Left forelimb (tissue), 1 donor: ENCODE data around the gene ATXN10.

Experiments used
- DNase-seq: peaks from one replicate; pipeline ENCODE4 v3.0.0-alpha.2; 2018; ENCODE audit warnings: low spot score

The ATXN10 gene

DNA sequence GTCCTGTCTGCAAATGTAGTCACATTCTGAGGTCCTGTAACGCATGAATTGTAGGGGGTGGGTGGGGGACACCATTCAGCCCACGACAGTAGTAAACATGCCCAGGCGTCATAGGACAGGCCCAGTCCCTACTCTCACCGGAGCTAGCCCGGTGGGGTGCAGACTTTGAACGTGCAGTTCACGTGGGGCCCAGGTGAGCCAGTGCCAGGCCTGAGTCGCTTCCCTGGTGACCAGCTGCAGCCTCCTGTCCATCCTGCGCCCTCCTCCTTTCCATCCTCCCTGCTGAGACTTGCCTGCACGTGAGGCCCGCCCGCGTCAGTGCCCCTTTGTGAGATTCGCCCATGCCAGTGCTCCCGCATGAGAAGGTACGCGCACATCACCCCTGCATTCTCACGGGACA is 188.6 kb downstream of the ATXN10 start:
- no peak for DNase-seq

DNA sequence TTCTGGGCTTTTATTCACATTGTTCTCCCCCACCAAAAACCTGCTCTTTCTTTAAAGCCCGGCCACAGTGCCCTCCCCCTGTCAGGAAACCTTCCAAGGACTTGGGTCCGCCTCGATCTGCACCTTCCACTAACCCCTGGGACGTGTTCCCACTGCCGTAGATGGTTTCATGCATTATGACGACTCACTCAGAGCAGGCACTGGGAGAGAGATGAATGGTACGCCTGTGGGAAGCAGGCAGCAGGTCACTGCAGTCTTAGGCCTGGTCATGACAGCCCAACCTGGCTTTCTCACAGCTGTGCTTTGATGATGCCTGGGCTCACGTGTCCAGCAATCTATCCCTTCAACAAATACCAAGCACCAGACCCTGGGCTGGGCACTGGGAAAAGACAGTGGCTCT is 189.6 kb downstream of the ATXN10 start:
- no peak for DNase-seq

DNA sequence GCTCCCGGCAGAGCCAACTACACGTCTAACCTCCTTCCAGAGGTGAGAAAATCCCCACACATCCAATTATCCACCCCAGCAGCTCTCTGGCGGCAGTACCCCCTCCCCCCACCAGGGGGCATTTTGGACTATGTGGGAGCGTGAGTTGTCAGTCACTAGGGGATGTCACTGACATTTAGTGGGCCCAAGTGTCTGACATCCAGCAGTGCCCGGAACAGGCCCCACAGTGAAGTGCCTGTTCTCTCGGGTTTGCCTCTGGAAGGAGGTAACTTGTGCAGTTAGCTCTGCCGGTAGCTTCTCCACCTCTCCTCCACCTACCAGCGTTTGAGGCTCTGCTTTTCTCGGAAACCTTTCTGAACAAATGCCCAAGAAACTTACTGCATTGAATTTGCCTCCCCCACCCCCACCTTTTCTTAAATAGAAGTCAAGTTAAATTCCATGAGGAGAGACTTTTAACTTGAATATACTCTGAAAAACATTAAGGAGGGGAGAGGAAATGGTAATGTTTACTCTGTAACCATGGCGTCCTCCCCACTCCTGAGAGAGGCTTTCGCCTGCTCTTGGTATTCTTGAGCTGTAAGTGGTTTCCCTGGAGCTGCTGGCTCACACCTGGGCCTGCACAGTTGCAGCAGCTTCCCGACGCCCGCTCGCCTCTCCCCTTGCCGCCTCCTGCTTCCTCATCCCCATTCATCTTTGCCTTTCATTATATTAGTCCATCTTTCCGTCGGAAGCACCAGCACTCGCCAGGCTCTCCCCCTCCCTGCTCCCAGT is 192.5 kb downstream of the ATXN10 start:
- DNase-seq, result no peak

DNA sequence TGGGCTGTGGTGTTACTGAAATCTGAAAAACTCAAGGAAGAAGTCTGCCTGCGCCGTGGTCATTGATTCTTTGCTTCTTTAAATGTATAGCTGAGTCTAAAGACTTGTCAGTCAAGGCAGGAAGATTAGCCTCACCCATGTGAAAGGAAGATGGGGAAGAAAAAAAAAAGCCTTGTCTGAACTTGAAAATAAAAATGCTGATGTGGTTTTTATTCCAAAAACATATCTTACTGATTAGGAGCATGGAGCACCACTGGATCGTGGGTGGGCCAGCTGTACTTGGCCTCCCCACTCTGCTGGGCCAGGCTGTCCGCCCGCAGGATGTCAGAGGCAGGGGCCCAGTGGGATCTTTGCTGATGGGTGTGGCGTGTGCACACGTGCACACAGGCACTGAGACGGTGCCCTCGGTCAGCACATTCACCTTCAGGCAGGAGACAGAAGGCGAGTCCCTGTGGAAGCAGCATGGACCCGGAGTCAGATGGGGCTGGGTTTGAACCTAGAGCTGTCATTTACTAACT is 193.4 kb downstream of the ATXN10 start:
- no peak for DNase-seq

DNA sequence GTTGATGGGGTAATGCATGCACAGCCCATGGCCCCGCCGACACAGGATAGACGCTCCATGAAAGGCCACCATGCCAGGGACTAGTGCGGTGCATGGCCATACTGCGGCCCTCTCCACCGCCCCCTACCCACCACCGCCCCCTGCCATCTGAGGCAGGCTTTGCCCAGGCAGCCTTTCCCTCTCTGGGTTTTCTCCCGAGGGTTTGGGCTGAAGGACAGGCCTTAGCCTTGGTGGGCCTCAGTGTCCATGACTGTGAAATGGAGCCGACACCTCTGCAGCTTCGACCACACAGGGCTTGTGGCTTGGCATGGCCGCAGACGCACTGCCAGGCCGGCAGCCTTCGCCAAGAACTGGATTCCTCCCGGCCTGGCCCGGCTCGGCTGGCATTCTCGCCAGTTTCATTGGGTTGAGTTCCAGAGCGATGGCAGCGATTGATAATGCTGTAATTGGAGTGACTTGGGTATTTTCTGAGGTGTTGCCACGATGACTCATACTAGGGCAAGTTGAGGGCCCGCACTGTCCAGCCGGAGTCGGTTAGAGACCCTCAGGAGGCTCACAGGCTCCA is 194.0 kb downstream of the ATXN10 start:
- DNase-seq, result no peak

DNA sequence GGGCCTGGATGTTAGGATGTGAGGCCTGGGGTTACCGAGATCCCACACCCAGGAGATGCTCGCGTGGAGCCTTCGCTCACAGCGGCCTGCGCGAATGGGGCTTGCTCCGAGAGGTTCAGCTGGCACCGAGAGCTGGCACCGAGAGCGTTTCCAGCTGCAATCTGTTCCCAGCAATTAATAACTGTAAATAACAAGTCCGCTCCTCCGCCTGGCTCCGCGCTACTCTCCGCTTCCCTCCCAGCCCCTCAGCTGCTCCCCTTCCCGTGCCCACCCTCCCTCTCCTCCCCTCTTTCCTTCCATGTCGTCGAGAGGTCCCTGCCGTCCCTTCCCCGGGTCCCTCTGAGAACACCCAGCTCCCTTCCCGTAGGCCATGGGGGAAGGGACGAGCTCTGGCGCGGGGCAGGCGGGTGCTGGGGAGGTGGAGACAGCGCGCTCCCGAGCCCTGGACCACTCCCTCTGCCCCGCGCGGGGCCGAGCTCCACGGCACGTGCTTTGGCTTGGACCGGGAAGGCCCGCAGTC is 194.6 kb downstream of the ATXN10 start:
- DNase-seq, result no peak

DNA sequence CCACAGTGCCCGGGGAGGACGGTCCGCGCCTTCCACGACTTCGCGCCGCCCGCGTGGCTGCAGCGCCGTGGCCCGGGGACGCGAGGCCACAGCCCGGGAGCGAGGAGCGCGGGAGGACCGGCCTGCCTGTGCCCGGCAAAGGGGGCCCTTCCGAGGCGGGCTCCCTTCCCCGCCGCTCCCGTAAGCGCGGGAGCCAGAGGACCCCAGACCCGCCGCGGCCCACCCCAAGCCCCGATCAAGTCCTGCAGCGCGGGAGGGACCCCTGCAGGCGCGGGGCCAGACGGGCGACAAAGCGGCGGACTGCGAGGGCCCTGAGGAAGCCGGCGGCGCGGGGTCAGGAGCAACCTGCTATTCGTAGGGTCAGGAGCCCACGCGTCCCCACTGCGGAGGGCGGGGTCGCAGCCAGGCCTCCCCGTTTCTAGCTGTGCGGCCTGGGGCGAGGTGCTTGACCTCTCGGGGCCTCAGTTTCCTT is 195.0 kb downstream of the ATXN10 start:
- no peak for DNase-seq

DNA sequence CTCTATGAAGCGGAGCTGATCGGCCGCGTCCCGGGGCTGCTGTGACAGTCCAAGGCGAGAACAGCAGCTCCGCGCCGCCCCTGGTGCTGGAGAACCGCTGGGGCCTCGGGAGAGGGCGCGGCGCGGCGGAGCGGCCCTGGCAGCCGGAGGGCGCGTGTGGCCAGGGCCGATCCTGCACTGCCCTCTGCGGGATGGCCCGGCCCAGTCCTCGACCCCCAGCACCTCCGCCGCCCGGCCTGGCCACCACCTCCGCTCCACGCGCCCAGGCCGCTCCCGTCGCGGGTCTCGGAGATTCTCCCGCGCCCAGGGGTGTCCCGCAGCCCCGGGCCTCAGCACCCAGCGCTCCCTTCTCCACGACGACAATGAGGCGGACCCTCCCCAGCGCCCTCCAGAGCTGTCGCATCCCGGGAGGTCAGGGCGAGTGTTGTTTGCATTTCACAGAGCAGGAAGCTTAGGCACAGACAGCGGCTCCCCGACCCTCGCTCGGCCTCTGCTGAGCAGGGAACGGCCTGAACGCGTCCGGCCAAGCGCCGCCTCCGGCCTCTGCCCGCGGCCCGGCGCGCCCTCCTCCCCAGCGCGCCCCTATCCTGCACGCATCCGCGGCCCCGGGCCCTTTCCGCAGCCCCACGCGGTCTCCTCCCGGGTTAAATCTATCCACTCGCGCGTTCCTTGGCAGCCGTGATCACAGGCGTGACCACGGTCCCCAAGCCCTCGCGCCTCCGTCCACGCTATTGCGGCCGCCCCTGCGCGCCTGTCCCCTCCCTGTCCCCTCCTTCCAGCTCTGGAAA is 195.7 kb downstream of the ATXN10 start:
- peak; percentile 70 for DNase-seq

DNA sequence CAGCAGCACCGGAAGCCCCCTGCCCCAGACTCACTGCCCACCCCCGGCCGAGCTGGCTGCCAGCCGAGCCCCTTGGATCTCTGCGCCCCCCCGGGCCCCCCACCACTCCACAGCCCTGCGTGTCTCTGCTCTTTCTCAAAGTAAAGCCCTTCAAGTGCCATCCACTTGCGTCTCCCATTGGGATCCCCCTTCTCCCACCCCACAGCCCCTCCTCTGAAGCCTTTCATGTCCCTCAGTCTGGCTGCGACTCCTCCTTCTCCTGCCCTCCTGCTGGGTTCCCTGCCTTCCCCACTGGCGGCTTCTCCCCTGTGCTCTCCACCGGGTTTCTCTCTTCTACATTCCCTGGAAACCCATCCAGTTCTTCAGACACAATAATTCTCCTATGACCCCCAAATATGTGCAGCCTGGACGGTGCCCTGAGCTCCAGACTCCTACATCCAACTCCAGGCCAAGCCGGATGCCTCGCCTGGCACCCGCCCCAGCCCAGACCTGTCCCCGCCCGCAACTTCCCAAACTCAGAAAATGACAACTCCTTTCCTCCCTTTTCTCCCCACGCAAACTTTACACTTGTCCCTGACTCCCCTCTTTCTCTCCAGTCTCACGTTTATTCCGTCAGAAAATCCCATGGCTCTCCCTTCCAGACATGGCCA is 196.4 kb downstream of the ATXN10 start:
- peak; percentile 41 for DNase-seq

DNA sequence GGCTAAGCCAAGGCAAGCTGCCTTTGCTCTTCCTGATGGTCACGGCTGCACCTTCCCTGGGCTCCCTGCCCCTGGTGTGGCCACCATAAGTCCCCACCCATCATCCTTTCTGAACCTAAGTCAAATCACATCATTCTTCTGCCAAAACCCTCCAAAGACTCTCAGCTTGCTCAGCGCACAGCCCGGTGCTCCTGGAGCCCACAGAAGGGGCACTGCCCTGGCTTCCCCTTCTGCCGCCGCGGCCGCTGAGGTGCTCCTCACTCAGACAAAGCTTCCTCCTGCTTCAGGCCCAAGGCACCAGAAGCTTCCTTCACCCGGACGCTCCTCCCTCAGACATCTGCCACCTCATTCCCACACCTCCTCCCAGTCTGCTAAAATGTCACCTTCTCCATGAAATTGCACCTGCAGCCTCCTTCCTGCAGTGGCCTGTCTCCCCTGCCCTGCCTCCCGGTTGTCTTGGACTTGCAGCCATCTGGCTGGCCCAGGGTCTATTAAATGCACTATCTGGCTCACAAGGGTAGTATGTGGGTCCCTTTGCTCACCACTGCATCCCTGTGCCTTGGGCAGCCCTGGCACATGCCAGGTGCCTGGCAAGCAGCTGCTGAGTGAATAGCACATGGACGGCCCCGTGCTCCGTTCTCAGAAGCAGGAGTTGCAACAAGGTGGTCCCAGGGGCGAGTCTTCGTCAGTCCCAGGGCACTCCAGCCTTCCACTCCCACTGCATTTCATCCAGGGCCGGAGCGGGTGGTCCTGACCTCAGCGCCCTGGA is 197.1 kb downstream of the ATXN10 start:
- peak; percentile 55 for DNase-seq

DNA sequence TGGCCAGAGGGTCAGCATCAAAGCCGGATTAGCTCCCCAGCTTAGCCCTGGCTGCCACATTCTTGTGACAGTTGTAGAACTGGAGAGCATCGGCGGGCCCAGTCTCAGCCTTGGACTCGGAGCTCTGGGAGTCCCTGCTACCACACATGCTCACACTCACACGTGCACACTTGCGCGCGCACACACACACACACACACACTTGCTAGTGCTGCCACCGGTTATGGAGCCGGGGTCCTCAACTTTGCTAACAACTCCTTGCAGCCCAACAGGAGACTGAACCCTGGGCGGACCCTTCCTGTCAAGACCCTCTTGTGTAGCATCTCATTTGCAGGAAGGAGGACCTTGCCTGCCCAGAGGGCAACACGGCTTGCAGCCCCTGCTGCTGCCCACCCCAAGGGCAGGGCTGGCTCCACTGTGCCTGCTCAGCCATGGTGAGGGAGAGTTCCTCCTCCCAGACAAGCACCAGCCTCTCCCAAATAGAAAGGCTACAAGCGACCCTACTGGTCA is 197.8 kb downstream of the ATXN10 start:
- DNase-seq, result peak; percentile 53

DNA sequence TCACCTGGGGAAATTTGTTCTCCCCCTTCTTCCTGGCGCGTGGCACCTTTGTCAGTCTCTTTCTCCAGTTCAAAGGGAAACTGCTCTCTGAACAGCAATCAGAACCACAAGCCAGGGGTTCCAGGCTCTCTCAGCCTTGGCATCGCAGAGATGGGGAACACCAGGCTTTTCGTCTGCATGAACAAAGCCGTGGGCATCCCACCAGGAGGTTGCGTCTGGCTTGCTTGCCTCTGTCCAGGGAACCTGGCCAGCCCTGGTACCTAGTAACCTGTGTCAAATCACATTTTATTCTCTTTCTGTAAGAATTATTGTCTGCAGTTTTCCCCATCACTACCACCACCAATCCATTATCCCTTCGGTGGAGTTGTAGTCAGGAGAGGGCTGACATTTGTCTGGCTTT is 198.4 kb downstream of the ATXN10 start:
- DNase-seq, result no peak

DNA sequence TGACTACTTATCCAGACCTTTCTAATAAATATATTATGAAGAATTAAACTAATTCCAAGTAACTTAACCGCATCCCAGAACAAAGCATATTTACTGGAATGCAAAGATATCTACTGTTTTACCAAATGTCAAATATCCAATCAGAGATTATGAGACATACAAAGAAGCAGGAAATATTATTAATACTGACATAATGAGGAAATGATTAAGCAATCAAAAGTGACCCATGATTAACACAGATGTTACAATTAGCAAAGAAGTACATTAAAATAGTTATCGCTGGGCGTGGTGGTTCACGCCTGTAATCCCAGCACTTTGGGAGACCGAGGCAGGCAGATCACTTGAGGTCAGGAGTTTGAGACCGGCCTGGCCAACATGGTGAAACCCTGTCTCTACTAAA is 200.1 kb downstream of the ATXN10 start:
- no peak for DNase-seq

DNA sequence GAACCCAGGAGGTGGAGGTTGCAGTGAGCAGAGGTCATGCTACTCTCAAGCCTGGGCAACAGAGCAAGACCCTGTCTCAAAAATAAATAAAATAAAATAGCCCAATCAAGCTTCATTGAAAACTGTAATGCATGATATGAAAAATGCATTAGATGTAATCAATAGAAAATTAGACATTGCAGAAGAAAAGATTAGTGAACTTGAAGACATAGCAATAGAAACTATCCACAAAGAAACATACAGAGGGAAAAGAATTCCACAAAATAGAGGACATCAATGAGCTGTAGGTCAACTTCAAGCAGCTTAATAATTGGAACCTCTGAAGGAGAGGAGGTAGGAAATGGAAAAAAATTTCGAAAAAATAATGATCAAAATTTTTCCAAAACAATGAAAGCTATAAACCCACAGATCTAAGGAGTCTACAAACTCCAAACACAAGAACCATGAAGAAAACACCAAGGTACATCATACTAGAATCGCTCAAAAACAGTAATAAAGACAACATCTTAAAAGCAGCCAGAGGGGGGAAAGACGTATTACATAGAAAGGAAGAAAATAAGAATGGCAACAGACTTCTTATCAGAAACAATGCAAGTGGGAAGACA is 201.1 kb downstream of the ATXN10 start:
- DNase-seq, result no peak

DNA sequence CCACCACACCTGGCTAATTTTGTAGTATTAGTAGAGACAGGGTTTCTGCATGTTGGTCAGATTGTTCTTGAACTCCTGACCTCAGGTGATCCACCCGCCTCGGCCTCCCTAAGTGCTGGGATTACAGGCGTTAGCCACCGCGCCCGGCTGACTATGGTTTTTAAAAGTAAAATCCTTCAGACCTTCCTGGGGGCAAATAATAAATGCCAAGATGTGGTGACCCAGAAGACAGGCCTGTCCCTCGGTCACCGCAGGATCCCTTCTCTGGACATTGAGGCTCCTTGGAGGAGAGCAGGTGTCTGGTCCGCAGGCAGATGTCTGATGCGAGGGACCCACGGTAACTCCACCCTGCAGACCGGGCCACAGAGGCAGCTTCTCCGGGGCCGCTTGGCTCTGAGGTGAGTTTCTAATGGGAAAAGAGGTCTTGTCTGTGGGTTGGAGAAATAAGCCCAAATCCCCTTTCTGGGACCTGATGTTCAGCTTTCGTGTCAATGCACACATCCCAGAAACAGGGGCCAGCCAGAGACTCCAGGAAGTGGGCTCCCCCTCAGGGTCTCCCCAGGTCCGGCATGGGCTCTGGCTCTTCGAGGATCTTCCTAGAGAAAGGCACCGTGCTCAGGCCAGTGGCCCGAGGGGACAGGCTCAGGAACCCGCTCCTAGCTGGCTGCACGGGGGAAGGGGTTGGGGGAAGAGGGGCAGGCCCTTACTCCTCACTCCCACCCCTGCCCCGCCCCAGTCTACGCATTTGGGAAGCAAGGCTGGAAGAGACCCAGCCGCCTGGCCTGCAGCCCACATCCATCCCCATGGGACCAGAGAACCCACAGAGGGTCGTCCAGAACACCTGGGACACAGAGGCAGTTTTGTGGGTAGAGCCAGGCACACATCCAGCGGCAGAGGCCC is 204.8 kb downstream of the ATXN10 start:
- peak; percentile 56 for DNase-seq

DNA sequence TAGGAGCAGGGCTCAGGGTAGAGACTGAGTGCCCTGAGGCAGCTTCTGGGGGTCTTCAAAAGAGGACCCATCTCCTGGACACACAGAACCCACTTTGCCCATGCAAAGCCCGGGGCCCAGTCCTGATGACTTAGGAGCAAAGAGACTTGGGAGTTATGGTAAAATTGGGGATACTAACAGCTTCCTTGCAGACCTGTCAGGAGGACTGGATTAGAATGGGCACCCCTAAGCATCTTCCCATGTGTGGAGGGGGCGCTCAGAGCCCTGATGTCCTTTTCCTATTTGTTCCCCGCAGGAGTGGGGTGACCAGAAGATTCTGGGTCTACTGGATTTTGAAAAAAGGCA is 205.4 kb downstream of the ATXN10 start:
- DNase-seq, result no peak

DNA sequence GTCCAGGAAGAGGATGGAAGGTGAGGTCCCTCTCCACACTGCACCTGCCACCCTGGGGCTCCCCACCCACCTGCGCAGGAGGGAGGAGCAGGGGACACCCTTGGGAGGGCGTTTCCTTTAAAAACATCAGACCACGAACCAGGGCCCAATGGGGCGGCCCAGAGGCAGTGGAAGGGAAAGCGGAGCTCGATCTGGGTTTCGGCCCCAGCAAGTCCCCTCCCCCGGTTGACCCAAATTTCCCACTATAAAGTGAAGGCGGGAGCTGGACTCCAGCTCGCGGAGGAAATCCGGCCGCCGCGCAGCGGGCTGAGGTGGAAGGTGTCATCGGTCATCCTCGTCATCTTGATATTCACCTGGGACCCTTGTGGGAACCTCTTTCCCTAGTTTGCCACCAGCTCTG is 206.0 kb downstream of the ATXN10 start:
- peak; percentile 59 for DNase-seq

DNA sequence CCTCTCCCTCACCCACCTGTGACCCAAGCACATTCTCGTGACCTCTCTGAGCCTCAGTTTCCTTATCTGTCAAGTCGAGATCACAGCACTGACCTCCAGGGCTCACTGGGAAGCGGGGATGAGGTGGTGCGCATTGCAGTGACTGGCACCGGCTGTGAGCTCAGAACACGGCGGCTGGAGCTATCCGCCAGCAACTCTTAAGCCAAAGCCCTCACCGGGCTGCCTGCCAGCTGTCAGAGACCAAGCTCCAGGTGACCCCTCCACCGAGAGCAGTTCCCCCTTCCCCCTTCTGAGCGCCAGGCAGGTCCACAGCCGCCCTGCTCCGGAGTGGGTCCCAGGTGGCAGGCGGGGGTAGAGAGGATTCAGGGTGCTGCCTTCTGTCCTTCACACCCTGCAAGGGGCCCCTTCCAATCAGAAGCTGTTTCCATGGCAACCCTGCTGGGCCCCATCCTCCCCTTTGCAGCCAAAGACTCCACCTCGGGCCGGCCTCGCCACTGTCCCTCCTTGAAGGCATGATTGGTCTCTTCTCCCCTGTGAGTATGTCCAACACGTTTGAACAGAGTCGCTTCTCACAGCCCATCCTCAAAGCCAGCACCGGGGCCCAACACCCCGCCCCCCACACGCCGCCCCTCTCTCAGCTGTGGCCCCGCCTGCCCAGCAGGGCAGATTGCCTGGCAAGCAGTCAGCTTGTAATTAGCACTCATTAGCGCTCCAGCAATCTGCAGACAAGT is 206.6 kb downstream of the ATXN10 start:
- peak; percentile 70 for DNase-seq
